GM18507 (cell line): ENCODE measurements around the gene SOD3.
A peak's percentile ranks its signal among the peaks of the same experiment; 100 is the strongest.

Source experiments
- DNase-seq: peaks from one replicate; pipeline ENCODE4 v3.0.0; 2011; ENCODE audit warnings: low read depth; ENCODE audit not compliant: insufficient read length; ENCODE audit errors: extremely low spot score
- FAIRE-seq: peaks from 2 replicates; lab custom pipeline; 2011; peaks lifted over from hg19 to GRCh38; lab: Jason Lieb, UNC

The SOD3 gene

DNA sequence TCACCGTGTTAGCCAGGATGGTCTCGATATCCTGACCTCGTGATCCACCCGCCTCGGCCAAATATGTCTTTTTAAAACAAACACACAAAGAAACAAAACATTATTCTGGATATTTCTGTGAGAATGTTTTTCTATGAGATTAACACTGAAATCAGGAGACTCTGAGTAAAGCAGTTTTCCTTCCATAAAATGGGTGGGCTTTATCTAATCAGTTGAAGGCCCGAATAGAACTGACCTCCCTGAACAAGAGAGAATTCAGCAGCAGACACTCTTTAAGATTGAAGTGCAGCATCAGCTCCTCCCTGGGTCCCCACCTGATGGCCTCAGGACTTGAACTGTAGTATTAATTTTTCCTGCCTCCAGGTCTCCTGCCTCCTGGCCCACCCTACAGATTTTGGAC, 22.4 kb upstream of the SOD3 start:
- DNase-seq (no peak), FAIRE-seq (no peak)

DNA sequence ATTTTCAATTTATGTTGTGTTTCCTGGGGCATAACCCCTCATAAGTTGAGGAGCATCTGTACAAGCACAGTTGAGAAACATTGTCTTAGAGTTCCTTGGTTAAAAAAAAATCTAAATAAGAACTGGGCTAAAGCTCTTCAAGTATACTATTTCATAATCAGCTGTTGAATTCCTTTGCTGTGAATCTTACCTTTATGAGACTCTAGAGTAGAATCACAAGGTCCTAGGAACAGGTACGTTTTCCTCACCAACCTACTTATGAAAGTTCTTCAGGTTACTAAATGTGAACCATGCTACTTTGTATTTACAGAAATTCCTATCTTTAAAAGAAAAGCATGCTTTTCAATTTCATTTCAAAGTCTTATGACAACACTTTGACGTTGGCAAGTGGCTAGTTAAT, 20.9 kb upstream of the SOD3 start:
- no peak for FAIRE-seq
- no peak for DNase-seq

DNA sequence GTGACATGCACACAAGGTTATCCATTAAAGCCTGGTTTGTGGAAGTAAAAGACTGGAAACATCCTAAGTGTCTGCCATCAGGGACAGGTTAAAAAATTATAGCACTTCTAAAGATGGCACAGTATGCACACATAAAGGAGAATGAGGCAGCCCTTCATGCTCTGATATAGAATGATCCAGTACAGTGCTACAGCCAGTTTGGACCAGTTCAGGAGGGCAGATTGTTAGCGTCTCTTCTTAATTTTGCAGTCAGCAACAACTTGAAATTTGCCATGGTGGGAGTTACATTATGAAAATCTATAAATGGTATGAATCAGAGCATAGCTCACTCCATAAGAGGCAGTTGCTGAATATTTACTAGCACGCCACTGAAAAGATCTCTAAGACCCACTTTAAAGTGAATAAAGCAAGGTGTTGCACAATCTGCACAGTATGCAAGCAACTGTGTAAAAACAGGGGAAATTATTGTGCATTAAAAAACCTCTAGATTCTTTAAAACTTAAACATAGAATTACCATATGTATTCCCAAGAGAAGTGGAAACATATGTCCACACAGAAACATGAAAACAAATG, 20.3 kb upstream of the SOD3 start:
- DNase-seq (no peak), FAIRE-seq (no peak)

DNA sequence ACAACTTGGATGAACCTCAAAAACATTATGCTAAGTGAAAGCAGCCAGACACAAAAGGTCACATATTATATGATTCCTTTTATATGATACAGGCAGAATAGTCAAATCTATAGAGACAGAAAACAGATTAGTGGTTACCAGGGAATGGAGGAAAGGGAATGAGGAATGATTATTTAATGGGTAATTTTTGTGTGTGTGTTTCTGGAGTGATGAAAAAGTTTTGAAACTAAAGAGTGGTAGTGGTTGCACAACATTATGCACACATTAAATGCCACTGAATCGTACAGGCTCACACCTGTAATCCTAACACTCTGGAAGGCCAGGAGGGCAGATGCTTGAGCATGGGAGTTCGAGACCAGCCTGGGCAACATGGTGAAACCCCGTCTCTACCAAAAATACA, 19.6 kb upstream of the SOD3 start:
- FAIRE-seq, result no peak
- no peak for DNase-seq

DNA sequence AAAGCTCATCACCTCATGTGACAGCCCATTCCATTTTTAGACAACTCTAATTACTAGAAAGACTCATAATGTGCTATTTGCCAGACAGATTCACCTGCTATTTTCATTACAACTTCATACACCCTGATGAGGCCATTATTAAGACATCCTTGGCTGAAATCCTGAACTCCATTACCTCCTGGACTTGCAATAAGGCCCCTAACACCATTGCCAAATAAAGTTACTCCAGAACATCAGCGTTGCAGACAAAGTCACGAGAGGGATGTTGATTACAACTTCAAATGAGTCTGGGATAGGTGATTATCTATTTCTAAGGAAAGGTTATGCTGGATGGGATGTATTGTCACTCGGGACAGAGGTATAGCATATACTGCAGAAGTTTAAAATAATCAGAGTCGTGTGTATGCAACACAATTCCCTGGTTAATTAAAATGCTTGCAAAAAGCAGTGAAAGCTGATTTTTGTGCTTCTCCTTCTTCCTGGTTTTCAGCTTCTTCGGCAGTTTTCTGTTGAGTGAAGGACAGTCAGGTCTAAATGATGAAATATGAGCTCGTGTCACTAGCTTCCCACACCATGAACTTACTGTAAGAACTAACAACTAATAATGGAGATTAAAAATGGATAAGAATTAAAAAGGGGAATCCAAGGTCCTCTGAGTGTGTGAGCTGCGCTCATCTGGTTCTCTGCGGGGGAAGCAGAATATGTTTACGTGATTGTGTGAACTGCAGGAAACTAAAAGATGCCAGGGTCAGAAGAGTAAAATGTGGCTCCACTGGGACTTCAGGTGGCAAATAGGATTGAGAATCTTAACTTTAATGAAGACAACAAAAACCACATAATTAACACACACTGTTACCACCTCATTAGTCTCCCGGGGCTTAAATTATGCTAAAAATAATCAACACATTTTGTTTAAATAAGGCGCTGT, 17.6 kb upstream of the SOD3 start:
- DNase-seq, result no peak
- no peak for FAIRE-seq

DNA sequence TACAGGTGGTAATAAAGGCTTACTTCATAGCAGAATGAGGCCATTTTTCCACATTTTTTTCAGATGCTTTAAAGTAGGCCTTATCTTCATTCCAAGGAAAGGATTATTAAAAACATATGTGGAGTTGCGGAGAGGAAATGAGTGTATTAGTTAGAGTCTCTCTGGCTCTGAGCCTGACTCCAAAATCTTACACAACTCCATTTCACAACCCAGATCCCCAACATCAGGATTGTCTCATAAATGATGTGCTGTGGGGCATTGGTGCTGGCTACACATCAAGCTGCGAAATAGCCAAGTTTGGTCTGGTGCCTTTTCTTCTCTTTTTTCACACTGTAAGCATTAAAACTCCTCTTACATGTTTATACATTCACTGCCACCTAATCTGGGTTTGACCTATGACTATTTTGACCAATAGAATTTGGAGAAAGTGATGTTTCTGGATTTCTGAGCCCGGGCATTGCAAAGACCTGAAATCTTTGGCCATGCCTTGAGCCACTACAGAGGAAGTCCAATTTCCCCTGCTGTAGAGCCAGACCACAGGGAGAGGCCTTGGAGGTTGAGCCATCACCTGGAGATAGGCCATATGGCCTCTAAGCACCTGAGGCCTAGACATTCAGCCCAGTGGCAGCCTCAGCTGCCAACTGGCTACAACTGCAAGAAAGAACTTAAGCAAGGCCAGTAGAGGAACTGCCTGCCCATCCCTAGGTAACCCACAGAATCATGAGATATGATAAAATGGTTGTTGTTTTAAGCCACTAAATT, 16.7 kb upstream of the SOD3 start:
- DNase-seq (no peak), FAIRE-seq (no peak)

DNA sequence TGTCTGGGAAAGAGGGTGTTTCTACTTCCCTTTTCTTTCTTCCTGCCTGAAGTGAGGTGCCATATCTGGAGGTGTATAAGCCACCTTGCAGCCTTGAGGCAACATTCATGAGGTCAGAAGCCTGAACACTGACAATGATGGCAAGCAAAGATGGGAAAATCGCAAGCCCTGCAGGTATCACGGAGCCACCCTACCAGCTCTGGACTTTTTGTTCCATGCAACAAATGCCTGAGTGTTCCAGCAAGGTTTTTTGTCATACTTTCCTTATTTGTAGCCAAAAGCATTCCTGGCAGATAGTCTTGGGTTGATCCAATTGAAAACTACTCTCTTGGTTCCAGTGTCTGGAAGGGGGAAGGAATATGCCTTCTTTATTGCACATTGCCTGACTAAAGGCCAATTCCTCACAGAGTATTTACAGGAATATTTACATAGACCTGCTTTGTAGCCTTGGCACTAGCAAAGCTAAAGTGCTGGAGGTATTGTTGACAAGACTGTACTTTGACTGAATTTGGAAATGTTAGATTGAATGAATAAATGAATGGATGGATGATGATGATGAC, 14.4 kb upstream of the SOD3 start:
- DNase-seq, result no peak
- FAIRE-seq, result peak; percentile 21

DNA sequence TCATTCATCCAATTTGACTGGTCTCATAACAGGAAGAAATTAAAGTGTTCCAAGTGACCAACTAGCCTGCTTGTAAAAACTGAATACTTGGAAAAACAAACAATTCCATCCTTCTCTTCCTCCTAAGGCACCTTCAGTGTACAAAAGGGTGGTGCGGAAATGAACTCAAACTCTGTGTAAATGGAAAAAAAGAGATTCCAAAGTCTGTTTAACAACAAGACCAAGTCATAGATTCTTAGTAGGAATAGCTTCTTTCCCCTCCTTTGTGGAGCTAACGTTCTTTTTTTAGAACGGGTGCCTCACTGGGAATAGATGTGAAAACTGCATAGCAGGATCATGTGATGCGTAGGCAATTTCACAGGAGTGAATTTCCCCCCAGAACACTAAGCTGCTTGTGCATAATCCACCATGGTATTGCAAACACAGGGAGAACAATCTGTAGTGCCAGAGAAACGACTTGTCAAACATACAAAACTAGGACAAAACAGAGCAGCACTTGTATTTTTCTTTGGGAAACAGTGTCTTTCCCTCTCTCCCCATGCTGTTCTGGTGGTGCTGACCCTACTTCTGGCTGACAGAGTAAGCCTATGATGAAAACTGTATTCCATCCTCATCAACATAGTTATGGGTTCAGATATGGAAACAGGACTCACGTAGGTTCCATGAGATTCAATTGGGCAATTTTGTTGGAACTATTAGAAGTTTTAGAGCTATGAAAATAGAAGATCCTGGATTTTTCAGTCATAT, 13.2 kb upstream of the SOD3 start:
- FAIRE-seq (no peak), DNase-seq (no peak)

DNA sequence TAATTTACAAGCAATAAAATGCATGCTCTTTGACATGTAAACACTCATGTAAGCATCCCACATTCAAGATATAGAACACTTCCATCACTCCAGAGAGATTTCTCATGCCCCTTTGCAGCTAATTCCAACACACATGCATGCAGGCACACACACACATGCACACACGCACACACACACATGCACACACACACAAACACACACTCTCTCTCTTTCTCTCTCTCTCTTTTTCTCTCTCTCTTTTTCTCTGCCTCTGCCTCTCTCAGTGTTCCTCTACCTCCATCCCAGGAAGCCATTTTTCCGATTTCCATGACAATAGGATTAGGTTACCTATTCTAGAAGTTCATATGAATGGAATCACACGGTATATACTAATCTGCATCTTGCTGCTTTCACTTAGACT, 11.9 kb upstream of the SOD3 start:
- DNase-seq (no peak), FAIRE-seq (no peak)

DNA sequence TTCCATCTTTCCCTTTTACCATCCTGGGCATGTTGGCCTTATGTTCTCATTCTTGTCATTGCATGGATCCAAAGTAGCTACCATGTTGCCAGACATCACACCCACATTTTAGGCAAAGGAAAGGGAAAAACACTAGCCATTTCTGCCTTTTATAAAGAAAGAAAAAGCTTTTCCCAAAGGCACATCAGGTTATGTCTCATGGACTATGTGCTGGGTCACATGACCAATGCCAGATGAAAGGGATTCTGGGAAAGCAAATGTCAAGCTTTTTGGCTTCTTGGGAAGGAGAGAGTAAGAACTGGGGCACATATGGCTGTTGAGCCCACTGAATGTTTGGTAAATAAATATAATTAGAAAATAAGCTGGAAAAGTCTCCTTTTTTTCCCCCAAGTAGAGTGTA, 4.3 kb upstream of the SOD3 start:
- no peak for FAIRE-seq
- no peak for DNase-seq

DNA sequence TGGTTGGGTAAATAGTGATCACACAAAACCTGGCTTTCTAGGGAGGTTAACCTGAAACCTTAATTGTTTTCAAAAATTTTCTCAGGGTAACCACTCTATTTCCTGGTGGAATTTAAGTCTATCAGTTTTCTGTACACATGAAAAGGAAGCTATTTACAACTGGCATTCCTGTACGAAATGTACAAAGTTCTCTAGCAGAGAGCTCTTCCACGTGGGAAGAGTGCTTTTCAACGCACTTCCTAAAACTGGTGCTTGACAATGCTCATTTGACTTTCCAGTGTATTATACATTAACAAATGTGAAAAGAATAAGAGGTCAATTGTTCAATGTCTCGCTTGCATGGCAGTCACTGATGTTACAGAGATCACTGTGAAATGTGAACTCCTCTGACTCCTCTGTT, 2.8 kb upstream of the SOD3 start:
- DNase-seq (no peak), FAIRE-seq (no peak)

DNA sequence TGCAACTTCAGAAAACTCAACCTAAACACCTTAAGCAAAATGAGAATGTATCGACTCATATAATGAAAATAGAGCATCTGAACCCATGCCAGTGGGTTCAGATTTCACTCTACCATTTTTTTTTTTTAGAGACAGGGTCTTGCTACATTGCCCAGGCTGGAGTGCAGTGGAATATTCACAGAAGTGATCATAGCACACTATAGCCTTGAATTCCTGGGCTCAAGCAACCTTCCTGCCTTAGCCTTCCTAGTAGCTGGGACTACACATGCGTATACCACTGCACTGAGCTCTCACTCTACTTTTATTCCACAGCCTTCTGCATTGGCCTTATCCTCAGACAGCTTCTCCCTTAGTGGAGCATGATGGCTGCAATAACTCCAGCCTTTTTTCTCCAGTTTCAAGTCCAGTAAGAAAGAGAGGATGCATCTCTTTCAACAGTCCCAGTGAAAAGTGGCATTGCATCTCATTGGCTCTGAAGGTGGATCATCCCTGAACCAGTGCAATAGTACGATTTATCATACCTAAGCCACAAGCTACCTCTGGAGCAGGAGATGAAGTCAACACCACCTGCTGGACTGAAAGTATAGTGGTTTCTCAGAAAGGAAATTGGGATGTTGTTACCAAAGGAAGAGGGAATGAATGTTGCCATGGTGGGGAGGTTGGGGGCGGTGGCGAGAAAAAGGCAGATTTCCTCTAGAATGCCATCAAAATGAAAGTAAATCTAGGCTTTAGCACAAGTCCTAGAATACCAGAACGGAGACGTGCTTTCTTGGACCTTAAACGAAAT, 2.0 kb upstream of the SOD3 start:
- DNase-seq (no peak), FAIRE-seq (no peak)

DNA sequence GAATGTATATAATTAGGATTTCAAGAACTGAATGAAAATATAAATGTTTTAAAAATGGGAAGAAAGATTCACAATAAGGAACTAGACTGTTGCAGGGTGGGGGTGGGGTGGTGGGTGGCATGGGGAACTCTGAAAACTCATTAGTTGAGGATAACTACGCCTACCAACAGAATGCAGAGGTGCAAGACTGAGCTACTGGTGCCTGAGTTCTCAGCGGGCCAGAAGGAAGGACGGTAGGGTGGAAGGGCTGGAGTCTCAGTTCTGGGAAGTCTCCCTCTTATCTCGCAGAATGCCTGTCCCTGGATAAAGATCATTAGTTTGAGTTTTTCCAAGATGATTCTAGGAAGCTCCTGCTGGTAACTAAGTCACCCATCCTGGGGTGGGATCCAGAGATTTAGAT, 1.3 kb upstream of the SOD3 start:
- FAIRE-seq (no peak), DNase-seq (no peak)

DNA sequence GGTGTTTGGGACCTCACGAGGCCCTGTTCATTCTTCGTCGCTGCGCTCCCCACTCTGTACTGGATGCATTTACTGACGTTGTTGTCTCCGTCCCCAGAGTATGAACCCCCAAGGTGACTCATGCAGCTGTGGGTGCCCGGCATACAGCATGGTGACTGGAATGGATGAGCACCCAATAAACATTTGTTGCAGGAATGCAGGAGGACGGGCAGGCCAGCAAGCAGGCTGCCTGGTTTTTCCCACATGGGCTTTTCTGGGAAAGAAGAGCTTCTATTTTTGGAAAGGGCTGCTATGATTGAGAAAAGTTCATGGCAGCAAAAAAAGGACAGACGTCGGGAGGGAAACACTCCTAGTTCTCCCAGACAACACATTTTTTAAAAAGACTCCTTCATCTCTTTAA, 893 bp upstream of the SOD3 start:
- FAIRE-seq, result no peak
- no peak for DNase-seq

DNA sequence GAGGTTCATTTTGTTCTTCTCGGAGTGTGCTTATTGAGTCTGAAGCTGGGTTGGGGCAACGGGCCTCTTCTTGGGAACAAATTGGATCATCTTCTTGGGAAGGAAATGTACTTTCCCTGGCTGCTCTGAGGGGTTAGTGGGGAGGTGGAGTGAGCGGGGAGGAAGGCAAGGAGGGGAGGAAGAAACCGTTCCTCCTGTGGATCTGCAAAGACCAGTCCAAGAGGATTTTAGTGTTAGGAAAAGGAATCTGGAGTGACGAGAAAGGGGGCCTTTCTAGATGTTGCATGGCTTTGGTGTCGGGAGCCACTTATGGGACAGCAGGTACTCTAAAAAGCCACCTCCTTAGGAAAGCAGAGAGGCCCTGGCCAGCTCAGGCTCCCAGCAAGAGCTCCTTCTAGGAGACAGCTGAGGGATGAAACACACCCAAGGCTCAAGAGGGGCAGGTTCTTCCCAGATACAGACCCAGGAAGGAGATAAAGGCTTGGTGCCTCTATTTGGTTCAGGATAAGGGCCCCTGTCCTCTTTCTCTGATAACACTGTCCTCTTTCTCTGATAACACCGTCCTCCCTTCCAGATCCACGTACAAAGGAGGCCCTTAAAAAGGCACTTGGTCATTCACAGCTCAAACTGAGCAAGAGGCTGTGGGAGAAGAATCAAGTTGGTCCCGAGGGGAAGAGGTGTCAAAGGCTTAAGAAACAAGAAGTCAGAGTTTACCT, 451 bp downstream of the SOD3 start:
- DNase-seq (no peak), FAIRE-seq (no peak)

DNA sequence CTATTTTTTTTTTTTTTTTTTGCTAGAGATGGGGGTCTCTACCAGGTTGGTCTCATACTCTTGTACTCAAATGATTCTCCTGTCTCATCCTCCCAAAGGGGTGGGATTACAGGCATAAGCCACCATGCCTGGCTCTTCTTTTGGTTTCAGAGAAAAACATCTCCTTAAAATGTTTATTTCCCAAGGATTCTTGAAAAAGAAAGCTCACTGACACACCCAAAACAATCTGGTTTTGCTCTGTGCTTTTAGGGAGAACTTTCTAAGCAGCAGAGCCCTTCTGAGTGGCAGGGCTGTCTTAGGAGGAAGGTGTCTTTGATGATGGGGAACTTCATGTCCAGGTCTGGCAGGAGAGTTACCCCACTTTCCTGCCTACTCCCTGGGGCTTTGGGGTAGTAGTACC, 1.2 kb downstream of the SOD3 start:
- FAIRE-seq (no peak), DNase-seq (no peak)

DNA sequence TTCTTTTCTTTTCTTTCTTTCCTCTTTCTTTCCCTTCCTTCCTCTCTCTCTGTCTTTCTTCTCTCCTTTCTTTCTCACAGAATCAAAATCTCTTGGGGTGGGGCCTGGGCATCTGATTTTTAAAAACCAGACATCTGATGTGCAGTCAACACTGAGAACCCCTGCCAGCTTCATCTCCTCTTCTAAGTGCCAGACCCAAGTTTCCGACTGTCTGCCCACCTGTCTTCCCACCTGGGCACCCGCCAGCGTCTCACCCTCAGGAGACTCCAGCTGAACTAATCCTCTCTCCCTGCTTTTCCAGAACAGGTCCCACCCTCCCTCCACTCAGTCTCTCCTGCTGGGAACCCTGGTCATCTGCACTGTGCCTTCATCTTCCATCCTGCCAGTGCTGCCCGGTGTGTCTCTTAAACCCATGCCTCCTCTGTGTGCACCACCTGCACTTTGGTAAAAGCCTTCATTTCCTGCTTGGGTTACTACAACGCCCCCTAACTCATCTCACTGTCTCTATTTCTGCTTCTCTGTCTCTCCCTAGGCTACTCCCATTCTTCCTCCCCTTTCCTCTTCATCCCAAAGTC, 2.8 kb downstream of the SOD3 start:
- no peak for DNase-seq
- no peak for FAIRE-seq

DNA sequence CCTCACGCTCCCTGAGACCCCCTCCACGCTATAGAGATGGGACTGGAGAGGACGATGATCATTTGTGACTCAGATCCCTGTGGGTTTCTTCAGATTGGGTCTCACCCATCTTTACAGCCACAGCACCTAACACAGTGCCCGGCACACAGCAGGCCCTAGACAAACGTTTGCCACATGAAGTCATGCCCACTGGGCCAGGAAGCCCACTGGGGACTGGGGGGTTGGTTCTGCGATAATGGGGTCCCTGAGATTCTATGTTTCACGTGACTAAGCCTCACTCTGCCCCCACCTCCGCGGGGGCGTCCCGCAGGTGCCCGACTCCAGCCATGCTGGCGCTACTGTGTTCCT, 3.8 kb downstream of the SOD3 start:
- no peak for FAIRE-seq
- no peak for DNase-seq
